Epidermal melanocyte (primary cell): ENCODE results near the gene ZRANB3.
"Not testable (repeated sequence)": the region's sequence is repeated elsewhere in the genome, so short reads cannot be mapped to it uniquely, and the experiment has no call there.

ENCODE experiments used
- DNase-seq: peaks from one replicate; pipeline ENCODE4 v3.0.0; 2011; ENCODE audit warnings: low spot score; ENCODE audit not compliant: insufficient read length

The ZRANB3 gene

DNA sequence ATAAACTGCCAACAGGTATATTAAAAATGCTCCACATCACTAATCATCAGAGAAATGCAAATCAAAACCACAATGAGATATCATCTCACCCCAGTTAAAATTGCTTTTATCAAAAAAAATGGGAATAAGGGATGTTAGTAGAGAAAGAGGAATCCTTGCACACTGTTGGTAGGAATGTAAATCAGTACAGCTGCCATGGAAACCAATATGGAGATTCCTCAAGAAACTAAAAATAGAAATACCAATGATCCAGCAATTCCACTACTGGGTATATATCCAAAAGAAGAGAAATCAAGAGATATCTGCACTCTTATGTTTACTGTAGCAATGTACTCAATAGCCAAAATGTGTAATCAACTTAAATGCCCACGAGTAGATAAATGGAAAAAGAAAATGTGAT, 40.6 kb downstream of the ZRANB3 start:
- DNase-seq, result no peak

- no peak for DNase-seq
Measured at GRCh38 chr2:135485441-135485840, 45.6 kb downstream of the ZRANB3 start.

GRCh38 chr2:135475128-135475527, 55.9 kb downstream of the ZRANB3 start:
- no peak for DNase-seq

GRCh38 chr2:135473567-135473966, 57.5 kb downstream of the ZRANB3 start:
- DNase-seq, result no peak

GRCh38 chr2:135471106-135471505, 59.9 kb downstream of the ZRANB3 start:
- no peak for DNase-seq

- DNase-seq, result no peak
Measured at GRCh38 chr2:135457279-135457678, 73.7 kb downstream of the ZRANB3 start.

DNA sequence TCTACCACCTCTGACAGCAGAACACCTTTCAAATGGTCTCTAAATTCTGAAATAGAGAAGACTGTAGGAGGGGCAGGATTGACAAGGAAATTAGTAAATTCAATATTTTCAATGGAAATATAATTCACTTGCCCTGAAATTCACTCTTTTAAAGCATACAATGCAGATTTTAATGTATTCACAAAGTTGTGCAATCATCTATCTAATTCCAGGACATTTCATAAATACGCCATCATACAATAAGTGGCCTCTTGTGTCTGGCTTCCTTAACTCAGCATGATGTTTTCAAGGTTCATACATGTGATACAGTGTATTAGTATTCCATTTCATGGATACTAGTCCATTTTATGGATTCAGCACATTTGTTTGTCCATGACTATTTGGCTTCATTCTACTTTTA, 74.2 kb downstream of the ZRANB3 start:
- no peak for DNase-seq

DNA sequence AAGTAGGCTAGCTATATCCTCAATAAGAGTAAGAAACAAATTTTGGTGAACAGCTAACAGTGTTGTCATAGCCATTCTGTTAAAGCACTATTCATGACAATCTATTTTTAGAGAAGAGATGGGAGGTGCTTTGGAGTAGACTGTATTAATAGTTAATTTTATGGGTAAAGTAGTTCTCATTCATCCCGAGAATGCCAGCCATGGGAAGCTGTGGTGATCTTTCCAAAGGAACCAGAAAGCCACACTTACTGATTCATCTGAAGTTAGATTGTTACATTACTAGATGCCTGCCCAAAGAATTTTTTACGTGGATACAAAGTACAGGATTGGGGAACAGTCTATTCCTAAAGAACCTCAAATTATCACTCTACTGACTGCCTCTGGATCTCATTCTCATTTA, 74.6 kb downstream of the ZRANB3 start:
- no peak for DNase-seq

DNA sequence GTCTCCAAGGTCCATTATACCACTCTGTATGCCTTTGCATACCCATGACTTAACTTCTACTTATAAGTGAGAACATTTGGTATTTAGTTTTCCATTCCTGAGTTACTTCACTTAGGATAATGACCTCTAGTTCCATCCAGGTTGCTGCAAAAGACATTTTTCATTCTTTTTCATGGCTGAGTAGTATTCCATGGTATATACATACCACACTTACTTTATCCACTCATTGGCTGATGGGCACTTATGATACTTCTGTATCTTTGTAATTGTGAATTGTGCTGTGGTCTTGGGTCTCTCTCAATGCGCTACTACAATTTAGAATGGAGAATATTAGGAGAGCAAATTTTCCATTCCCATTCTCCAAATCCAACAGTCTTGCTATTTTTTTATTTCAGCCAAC, 76.4 kb downstream of the ZRANB3 start:
- no peak for DNase-seq

DNA sequence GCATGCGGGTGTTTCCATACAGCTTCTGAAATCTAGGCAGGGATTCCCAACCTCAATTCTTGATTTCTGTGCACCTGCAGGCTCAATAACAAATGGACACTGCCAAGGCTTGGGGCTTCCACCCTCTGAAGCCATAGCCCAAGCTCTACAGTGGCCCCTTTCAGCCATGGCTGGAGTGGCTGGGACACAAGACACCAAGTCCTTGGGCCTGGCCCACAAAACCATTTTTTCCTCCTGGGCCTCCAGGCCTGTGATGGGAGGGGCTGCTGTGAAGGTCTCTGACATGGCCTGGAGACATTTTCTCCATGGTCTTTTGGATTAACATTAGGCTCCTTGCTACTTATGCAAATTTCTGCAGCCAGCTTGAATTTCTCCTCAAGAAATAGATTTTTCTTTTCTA, 78.0 kb downstream of the ZRANB3 start:
- DNase-seq, result not testable (repeated sequence)

- no peak for DNase-seq
Measured at GRCh38 chr2:135451966-135452365, 79.1 kb downstream of the ZRANB3 start.

GRCh38 chr2:135443013-135443412, 88.0 kb downstream of the ZRANB3 start:
- not testable (repeated sequence) for DNase-seq

DNA sequence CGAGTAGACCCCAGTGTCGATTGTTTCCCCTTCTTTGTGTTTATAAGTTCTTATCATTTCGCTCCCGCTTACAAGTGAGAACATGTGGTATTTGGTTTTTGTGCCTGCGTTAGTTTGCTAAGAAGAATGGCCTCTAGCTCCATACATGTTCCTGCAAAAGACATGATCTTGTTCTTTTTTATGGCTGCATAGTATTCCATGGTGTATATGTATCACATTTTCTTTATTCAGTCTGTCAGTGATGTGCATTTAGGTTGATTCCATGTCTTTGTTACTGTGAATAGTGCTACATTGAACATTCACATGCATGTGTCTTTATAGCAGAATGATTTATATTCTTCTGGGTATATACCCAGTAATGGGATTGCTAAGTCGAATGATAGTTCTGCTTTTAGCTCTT, 95.9 kb downstream of the ZRANB3 start:
- not testable (repeated sequence) for DNase-seq

DNA sequence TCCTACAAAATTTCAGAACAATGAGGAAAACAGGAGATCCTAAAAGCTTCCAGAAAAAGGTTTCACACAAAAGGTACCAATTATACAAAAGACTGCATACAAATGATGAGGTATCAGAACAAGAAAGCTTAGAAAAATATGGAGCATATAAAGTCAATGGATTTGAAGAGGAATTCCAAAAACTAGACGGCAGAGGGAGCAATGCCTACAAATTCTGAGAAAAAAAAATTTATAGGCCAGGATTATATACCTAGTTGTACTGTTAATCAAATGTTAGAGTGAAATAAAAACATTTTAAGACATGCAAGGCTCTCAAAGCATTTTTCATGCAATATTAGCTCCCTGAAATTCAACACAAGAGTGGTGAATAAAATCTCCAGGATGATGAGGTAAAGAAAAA, 106.2 kb downstream of the ZRANB3 start:
- DNase-seq, result no peak

GRCh38 chr2:135422898-135423297, 108.1 kb downstream of the ZRANB3 start:
- DNase-seq, result no peak

DNA sequence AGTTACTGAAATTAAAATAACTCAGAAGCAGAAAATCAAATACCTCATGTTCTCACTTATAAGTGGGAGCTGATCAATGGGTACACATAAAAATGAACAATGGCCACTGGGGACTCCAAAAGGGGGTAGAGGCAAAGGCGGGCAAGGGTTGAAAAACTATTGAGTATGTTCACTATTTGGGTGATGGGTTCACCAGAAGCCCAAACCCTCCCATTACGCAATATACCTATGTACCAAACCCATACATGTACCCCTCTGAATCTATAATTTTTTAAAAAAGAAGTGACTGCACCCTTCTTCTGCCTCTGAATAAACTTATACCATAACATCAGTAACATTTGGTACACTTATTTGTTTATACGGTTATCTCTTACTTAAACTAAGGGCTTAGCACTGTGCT, 119.4 kb downstream of the ZRANB3 start:
- no peak for DNase-seq

GRCh38 chr2:135409436-135409835, 121.6 kb downstream of the ZRANB3 start:
- DNase-seq, result no peak

DNA sequence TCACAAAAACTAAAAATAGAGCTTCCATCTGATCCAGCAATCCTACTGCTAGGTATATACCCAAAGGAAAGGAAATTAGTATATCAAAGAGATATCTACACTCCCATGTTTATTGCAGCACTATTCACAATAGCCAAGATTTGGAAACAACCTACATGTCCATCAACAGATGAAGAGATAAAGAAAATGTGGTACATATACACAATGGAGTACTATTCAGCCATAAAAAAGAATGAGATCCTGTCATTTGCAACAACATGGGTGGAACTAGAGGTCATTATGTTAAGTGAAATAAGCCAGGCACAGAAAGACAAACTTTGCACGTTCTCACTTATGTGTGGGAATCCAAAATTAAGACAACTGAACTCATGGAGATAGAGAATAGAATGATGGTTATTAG, 134.8 kb downstream of the ZRANB3 start:
- DNase-seq, result not testable (repeated sequence)

DNA sequence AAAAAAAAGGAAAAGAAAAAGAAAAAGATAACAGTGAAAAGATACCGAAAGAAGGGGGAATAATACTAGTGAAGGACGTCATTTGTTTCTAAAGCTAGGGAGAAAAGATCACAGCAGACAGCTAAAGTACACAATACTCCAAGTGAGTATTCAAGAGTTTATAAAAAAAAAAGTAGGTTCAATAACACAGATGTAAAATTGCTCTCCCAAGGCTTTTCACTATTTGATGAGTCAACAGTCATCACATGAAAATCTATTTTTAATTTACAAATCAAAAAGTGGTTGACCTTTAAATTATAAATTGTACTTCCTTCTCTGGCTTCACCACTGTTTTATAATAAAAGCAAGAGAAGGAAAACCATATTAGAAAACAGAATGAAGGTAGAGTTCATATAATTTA, 144.0 kb downstream of the ZRANB3 start:
- DNase-seq, result no peak

GRCh38 chr2:135378591-135378990, 152.4 kb downstream of the ZRANB3 start:
- no peak for DNase-seq

GRCh38 chr2:135373702-135374101, 157.3 kb downstream of the ZRANB3 start:
- DNase-seq, result no peak

DNA sequence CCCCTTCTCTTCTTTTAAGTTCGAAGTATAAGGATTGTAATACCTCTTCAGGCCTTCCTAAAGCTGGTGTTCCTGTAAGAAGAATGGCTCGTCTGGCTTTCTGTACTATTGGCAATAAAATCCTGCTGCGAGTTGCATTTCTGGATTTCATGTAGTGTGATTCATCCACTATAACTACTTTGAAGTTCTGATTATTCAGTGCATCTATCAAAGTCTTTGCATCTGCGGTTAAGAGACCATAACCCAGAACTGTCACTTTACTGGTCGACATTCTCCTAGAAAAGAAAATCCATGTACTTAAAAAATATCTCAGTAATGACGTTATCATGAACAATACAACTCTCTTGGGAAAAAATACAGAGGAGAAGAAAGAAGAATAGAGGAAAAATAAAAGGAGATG, 181.1 kb downstream of the ZRANB3 start:
- DNase-seq, result no peak

DNA sequence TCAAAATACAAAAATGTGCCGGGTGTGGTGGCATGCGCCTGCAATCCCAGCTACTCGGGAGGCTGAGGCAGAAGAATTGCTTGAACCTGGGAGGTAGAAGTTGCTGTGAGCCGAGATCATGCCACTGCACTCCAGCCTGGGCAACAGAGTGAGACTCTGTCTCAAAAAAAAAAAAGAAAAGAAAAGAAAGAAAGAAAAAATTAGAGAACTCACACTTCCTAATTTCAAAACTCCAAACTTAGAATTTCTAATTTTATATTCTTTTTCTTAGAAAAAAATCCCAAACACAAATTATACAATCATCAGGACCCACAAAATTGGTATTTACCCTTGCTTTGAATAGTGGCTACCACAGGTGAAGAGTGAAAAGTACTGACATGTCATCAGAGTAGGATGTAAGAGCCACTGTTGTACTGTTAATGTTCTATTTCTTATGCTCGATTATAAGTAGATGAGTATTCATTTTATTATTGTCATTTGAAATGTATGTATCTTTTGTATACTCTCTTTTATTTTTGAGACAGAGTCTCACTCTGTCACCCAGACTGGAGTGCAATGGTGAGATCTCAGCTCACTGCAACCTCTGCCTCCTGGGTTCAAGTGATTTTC, 182.8 kb downstream of the ZRANB3 start:
- not testable (repeated sequence) for DNase-seq

DNA sequence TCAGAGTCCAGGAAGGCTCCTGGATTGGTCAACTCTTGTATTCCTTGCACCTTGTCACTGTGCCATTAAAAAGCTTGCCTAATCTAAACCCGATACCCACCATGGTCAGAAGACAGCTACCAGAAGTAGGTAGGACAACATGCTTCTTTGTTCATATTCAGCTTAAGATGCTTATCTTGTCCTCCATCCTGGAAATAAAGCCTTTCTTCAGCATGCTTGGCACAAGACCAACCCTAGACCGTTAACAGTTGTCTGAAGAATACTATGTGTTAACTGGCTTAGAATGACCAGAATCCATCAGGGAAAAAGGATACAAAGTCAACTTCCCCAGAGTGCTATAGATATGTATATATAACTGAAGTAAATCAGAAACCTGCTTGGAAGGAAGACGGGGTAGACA, 193.9 kb downstream of the ZRANB3 start:
- DNase-seq, result no peak
